Ascending aorta (tissue), 2 donors: Measurements from ENCODE around the gene SLC12A4. TPM values are rescaled to one million over a fixed set of nuclear protein-coding genes. Genes with fewer than 3 reads are reported as not detected.
"Not testable (repeated sequence)": the region's sequence is repeated elsewhere in the genome, so short reads cannot be mapped to it uniquely, and the experiment has no call there.

Experiments used
- DNase-seq, 2 donors: peaks; one replicate each; pipeline ENCODE4 v3.0.0-alpha.2; 2019; ENCODE audit warnings: low spot score in 2 of 2
- H3K27ac ChIP-seq, 2 donors: fragments of 200-600 bp; sonication (generic); one replicate each; pipeline ENCODE4 v1.5.1; 2016 to 2017; ENCODE audit warnings: mild to moderate bottlenecking in 1 of 2
- H3K27me3 ChIP-seq: fragments of 200-600 bp; sonication (generic); one replicate; pipeline ENCODE4 v1.5.1; 2017
- H3K36me3 ChIP-seq, 2 donors: fragments of 200-600 bp; sonication (generic); one replicate each; pipeline ENCODE4 v1.5.1; 2016
- H3K4me1 ChIP-seq, 2 donors: fragments of 200-600 bp; sonication (generic); one replicate each; pipeline ENCODE4 v1.5.1; 2016 to 2017; ENCODE audit warnings: mild to moderate bottlenecking in 1 of 2
- H3K4me3 ChIP-seq, 2 donors: fragments of 200-600 bp; sonication (generic); one replicate each; pipeline ENCODE4 v1.5.1; 2016 to 2017; ENCODE audit warnings: mild to moderate bottlenecking in 1 of 2
- H3K9me3 ChIP-seq, 2 donors: fragments of 200-600 bp; sonication (generic); one replicate each; pipeline ENCODE4 v1.5.1; 2016
- CTCF ChIP-seq, 3 experiments: fragments of 200-600 bp in 2 of 3; fragments of 450-650 bp in 1 of 3; sonication (generic) in 2 of 3; IDR thresholded peaks; one replicate each; pipeline ENCODE4 v1.5.1; 2016 to 2019; ENCODE audit warnings: antibody characterized with exemption in 3 of 3, mild to moderate bottlenecking in 1 of 3, moderate library complexity in 1 of 3
- intact Hi-C: fragments of 100-400 bp; cut with DNase I; formaldehyde crosslinking; loops from one replicate; pipeline ENCODE4 v1.15.1; 2023
- total RNA-seq: library from RNA; depleted of rRNA; stranded (reverse); fragments of >200 nt; gene quantifications from one replicate; pipeline ENCODE4 v1.1.0, GENCODE V29; 2016

SLC12A4 gene
- total RNA-seq, 1 donor from 2014 or later, result 83.2 TPM

GRCh38 chr16:68005211-68005610 is 36.8 kb upstream of the SLC12A4 start:
- Histone ChIP-seq H3K36me3 (no peaks in the 10 kb centered on the region), H3K4me1 (no peaks in the 10 kb centered on the region), H3K4me3 (no peak overlapping the region), H3K27ac (peak overlapping the region in 1 of 2 donors; percentile 57), H3K9me3 (no peaks in the 10 kb centered on the region), H3K27me3 (no peaks in the 10 kb centered on the region)
- TF ChIP-seq CTCF (IDR thresholded peaks at IDR 0.05), result no peak
- intact Hi-C loops, result no loop called here
- no peak for DNase-seq

- no peaks in the 10 kb centered on the region for H3K4me1 ChIP-seq
- H3K27ac ChIP-seq, result no peak overlapping the region
- no peaks in the 10 kb centered on the region for H3K36me3 ChIP-seq
- H3K27me3 ChIP-seq, result no peaks in the 10 kb centered on the region
- no peak for DNase-seq
- H3K9me3 ChIP-seq, result no peaks in the 10 kb centered on the region
- intact Hi-C loops, result no loop called here
- TF ChIP-seq CTCF (IDR thresholded peaks at IDR 0.05), result no peak
- no peak overlapping the region for H3K4me3 ChIP-seq
Measured at GRCh38 chr16:68003031-68003430, 34.6 kb upstream of the SLC12A4 start.

GRCh38 chr16:68000450-68000849 is 32.0 kb upstream of the SLC12A4 start:
- DNase-seq, result no peak
- Histone ChIP-seq H3K4me3 (no peak overlapping the region), H3K4me1 (no peaks in the 10 kb centered on the region), H3K36me3 (no peaks in the 10 kb centered on the region), H3K9me3 (no peaks in the 10 kb centered on the region), H3K27ac (no peak overlapping the region), H3K27me3 (no peaks in the 10 kb centered on the region)
- no peak for TF ChIP-seq CTCF (IDR thresholded peaks at IDR 0.05)
- intact Hi-C loops, result no loop called here

- no peak for TF ChIP-seq CTCF (IDR thresholded peaks at IDR 0.05)
- intact Hi-C loops, result no loop called here
- no peaks in the 10 kb centered on the region for H3K27me3 ChIP-seq
- H3K4me1 ChIP-seq, result no peaks in the 10 kb centered on the region
- no peaks in the 10 kb centered on the region for H3K36me3 ChIP-seq
- H3K27ac ChIP-seq, result peak overlapping the region in 1 of 2 donors; percentile 5
- no peak for DNase-seq
- H3K9me3 ChIP-seq, result no peaks in the 10 kb centered on the region
- no peak overlapping the region for H3K4me3 ChIP-seq
Measured at GRCh38 chr16:67999985-68000384, 31.5 kb upstream of the SLC12A4 start.

- not testable (repeated sequence) for H3K4me1 ChIP-seq
Measured at GRCh38 chr16:67998779-67999688, 30.6 kb upstream of the SLC12A4 start, which contains the start of gene DPEP2. Gene DPEP2, minus strand, starts transcription at chr16:67999484. Its CDS starts 6,272 bp downstream, at chr16:67993212.

GRCh38 chr16:67998231-67998778 is 29.9 kb upstream of the SLC12A4 start:
- H3K4me3 ChIP-seq, H3K9me3 ChIP-seq, H3K27me3 ChIP-seq, DNase-seq, intact Hi-C loops, H3K27ac ChIP-seq, H3K4me1 ChIP-seq, H3K36me3 ChIP-seq: not testable (repeated sequence)

More at GRCh38 chr16:67998779-67999688, 30.6 kb upstream of the SLC12A4 start, which contains the start of gene DPEP2:
- H3K36me3 ChIP-seq, H3K4me3 ChIP-seq, H3K9me3 ChIP-seq, DNase-seq, H3K27me3 ChIP-seq, intact Hi-C loops: not testable (repeated sequence)
- H3K27ac ChIP-seq, result peak within 1 kb of the TSS in 1 of 2 donors; percentile 5
